ENCODE results near the gene CAMSAP1. TPM values are rescaled to one million over a fixed set of nuclear protein-coding genes. Genes with fewer than 3 reads are reported as not detected.
"Not testable (repeated sequence)": the region's sequence is repeated elsewhere in the genome, so short reads cannot be mapped to it uniquely, and the experiment has no call there.

CAMSAP1 gene
- total RNA-seq, 1 experiment from 2014 or later, result 24.8 TPM

- CTCF ChIA-PET, result no interaction called here
- ATAC-seq, result peak; percentile 66; the same call in 1 of the 2 replicates
- no peaks in the 10 kb centered on the region for H3K36me3 ChIP-seq (ENCODE audit: control insufficient read depth, insufficient read depth, low read length)
- no peak for TF ChIP-seq TCF7L2 (IDR thresholded peaks at IDR 0.05; ENCODE audit: low read depth, low read length)
- no peaks in the 10 kb centered on the region for H3K4me1 ChIP-seq (ENCODE audit: control insufficient read depth, insufficient read depth, low read length)
- no peak overlapping the region for H3K4me3 ChIP-seq (ENCODE audit: low read depth in 2 of 2, low read length in 2 of 2)
- in situ Hi-C loops (cut with HindIII; ENCODE audit: low pct_unique_long_range_greater_than_20kb, low sequenced_read_pairs) (no loop called here), intact Hi-C loops (cut with micrococcal nuclease; ENCODE audit: unreplicated experiment) (no loop called here)
- POLR2A ChIA-PET, result no interaction called here
- no peak for DNase-seq (ENCODE audit: low read depth, low spot score)
- no TSS peak for BruUV-seq (replicated peaks)
- no peak overlapping the region for H3K27ac ChIP-seq (ENCODE audit: low read length)
- no peaks in the 10 kb centered on the region for H3K9me3 ChIP-seq (ENCODE audit: control insufficient read depth, insufficient read depth, low read depth, low read length)
- no peaks in the 10 kb centered on the region for H3K27me3 ChIP-seq (ENCODE audit: control insufficient read depth, insufficient read depth, low read length)
These were observed 44.7 kb upstream of the CAMSAP1 start for GRCh38 chr9:135951889-135952663.

GRCh38 chr9:135951310-135951709 is 44.0 kb upstream of the CAMSAP1 start:
- H3K27ac ChIP-seq (ENCODE audit: low read length); H3K27me3 ChIP-seq (ENCODE audit: control insufficient read depth, insufficient read depth, low read length); POLR2A ChIA-PET; BruUV-seq (replicated peaks); ATAC-seq; intact Hi-C loops (cut with micrococcal nuclease; ENCODE audit: unreplicated experiment); H3K4me3 ChIP-seq (ENCODE audit: low read depth in 2 of 2, low read length in 2 of 2); DNase-seq (ENCODE audit: low read depth, low spot score); H3K36me3 ChIP-seq (ENCODE audit: control insufficient read depth, insufficient read depth, low read length); H3K4me1 ChIP-seq (ENCODE audit: control insufficient read depth, insufficient read depth, low read length); in situ Hi-C loops (cut with HindIII; ENCODE audit: low pct_unique_long_range_greater_than_20kb, low sequenced_read_pairs); CTCF ChIA-PET; H3K9me3 ChIP-seq (ENCODE audit: control insufficient read depth, insufficient read depth, low read depth, low read length): not testable (repeated sequence)

DNA sequence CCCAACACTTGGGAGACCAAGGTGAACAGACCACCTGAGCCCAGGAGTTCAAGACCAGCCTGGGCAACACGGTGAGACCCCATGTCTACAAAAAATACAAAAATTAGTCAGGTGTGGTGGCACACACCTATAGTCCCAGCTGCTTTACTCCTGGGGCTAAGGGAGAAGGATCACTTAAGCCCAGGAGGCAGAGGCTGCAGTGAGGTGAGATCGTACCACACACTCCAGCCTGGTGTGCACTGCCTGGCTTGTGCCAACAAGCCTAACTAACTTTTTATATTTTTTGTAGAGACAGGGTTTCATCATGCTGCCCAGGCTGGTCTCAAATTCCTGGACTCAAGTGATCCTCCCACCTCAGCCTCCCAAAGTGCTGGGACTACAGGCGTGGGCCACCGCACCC is 43.5 kb upstream of the CAMSAP1 start:
- H3K27ac ChIP-seq (ENCODE audit: low read length); H3K4me3 ChIP-seq (ENCODE audit: low read depth in 2 of 2, low read length in 2 of 2); CTCF ChIA-PET; DNase-seq (ENCODE audit: low read depth, low spot score); BruUV-seq (replicated peaks); H3K9me3 ChIP-seq (ENCODE audit: control insufficient read depth, insufficient read depth, low read depth, low read length); intact Hi-C loops (cut with micrococcal nuclease; ENCODE audit: unreplicated experiment); H3K27me3 ChIP-seq (ENCODE audit: control insufficient read depth, insufficient read depth, low read length); H3K4me1 ChIP-seq (ENCODE audit: control insufficient read depth, insufficient read depth, low read length); in situ Hi-C loops (cut with HindIII; ENCODE audit: low pct_unique_long_range_greater_than_20kb, low sequenced_read_pairs); ATAC-seq; POLR2A ChIA-PET; H3K36me3 ChIP-seq (ENCODE audit: control insufficient read depth, insufficient read depth, low read length): not testable (repeated sequence)

- no TSS peak for BruUV-seq (replicated peaks)
These were observed 42.9 kb upstream of the CAMSAP1 start for GRCh38 chr9:135950135-135950682.

More at GRCh38 chr9:135950135-135950682, 42.9 kb upstream of the CAMSAP1 start:
- TF ChIP-seq TCF7L2 (IDR thresholded peaks at IDR 0.05; ENCODE audit: low read depth, low read length) (no peak), SIN3A (IDR thresholded peaks at IDR 0.05; ENCODE audit: borderline replicate concordance, insufficient read depth, low read depth, low read length) (no peak), POLR2AphosphoS5 (IDR thresholded peaks at IDR 0.05; ENCODE audit: low read depth, low read length) (no peak)
- TF ChIP-seq, protein P1, sequence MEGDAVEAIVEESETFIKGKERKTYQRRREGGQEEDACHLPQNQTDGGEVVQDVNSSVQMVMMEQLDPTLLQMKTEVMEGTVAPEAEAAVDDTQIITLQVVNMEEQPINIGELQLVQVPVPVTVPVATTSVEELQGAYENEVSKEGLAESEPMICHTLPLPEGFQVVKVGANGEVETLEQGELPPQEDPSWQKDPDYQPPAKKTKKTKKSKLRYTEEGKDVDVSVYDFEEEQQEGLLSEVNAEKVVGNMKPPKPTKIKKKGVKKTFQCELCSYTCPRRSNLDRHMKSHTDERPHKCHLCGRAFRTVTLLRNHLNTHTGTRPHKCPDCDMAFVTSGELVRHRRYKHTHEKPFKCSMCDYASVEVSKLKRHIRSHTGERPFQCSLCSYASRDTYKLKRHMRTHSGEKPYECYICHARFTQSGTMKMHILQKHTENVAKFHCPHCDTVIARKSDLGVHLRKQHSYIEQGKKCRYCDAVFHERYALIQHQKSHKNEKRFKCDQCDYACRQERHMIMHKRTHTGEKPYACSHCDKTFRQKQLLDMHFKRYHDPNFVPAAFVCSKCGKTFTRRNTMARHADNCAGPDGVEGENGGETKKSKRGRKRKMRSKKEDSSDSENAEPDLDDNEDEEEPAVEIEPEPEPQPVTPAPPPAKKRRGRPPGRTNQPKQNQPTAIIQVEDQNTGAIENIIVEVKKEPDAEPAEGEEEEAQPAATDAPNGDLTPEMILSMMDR (IDR thresholded peaks at IDR 0.05), result no peak
- TF ChIP-seq, protein P2, sequence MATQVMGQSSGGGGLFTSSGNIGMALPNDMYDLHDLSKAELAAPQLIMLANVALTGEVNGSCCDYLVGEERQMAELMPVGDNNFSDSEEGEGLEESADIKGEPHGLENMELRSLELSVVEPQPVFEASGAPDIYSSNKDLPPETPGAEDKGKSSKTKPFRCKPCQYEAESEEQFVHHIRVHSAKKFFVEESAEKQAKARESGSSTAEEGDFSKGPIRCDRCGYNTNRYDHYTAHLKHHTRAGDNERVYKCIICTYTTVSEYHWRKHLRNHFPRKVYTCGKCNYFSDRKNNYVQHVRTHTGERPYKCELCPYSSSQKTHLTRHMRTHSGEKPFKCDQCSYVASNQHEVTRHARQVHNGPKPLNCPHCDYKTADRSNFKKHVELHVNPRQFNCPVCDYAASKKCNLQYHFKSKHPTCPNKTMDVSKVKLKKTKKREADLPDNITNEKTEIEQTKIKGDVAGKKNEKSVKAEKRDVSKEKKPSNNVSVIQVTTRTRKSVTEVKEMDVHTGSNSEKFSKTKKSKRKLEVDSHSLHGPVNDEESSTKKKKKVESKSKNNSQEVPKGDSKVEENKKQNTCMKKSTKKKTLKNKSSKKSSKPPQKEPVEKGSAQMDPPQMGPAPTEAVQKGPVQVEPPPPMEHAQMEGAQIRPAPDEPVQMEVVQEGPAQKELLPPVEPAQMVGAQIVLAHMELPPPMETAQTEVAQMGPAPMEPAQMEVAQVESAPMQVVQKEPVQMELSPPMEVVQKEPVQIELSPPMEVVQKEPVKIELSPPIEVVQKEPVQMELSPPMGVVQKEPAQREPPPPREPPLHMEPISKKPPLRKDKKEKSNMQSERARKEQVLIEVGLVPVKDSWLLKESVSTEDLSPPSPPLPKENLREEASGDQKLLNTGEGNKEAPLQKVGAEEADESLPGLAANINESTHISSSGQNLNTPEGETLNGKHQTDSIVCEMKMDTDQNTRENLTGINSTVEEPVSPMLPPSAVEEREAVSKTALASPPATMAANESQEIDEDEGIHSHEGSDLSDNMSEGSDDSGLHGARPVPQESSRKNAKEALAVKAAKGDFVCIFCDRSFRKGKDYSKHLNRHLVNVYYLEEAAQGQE (IDR thresholded peaks at IDR 0.05; ENCODE audit: insufficient read depth in 1 of 2, low read depth in 2 of 2, low read length in 1 of 2), result no peak
- in situ Hi-C loops (cut with HindIII; ENCODE audit: low pct_unique_long_range_greater_than_20kb, low sequenced_read_pairs), result no loop called here
- no peaks in the 10 kb centered on the region for H3K27me3 ChIP-seq (ENCODE audit: control insufficient read depth, insufficient read depth, low read length)
- H3K36me3 ChIP-seq (ENCODE audit: control insufficient read depth, insufficient read depth, low read length), result no peaks in the 10 kb centered on the region
- no peak overlapping the region for H3K4me3 ChIP-seq (ENCODE audit: low read depth in 2 of 2, low read length in 2 of 2)
- H3K4me1 ChIP-seq (ENCODE audit: control insufficient read depth, insufficient read depth, low read length), result no peaks in the 10 kb centered on the region
- DNase-seq (ENCODE audit: low read depth, low spot score) (no peak), ATAC-seq (no peak)
- no peaks in the 10 kb centered on the region for H3K9me3 ChIP-seq (ENCODE audit: control insufficient read depth, insufficient read depth, low read depth, low read length)
- no peak overlapping the region for H3K27ac ChIP-seq (ENCODE audit: low read length)
- ChIA-PET CTCF (no interaction called here), POLR2A (no interaction called here)
- intact Hi-C loops (cut with micrococcal nuclease; ENCODE audit: unreplicated experiment), result no loop called here
